ENCODE results near the gene PGM3.

PGM3 gene

DNA sequence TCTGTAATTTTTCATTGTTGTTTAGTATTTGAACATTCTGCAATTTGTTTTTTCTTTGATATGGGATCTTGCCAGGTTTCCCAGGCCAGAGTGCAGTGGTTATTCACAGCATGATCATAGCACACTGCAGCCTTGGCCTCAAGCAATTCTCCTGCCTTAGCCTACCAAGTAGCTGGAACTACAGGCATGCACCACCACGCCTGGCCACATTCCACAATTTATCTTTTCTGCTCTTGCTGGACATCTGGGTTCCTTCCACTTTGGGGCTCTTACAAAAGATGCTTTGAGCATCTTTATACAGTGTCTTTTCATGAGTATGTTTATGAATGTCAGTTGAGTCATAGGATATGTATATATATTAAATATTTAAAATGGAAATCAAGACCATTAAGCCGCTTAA lies 42.0 kb downstream of the PGM3 start:
- H3K9me3 ChIP-seq, result no peaks in the 10 kb centered on the region
- TF ChIP-seq CTCF (IDR thresholded peaks at IDR 0.05), result no peak
- DNase-seq, result no peak
- H3K4me1 ChIP-seq, result no peaks in the 10 kb centered on the region
- intact Hi-C loops (cut with DNase I; ENCODE audit: low total_unique reads), result no loop called here
- no peak overlapping the region for H3K4me3 ChIP-seq
- H3K27me3 ChIP-seq, result no peaks in the 10 kb centered on the region
- peaks cover 36 to 84% (median 49%) of the 10 kb centered on the region in 3 donors for H3K36me3 ChIP-seq
- no peak overlapping the region for H3K27ac ChIP-seq

- H3K4me3 ChIP-seq, result no peak overlapping the region
- intact Hi-C loops (cut with DNase I; ENCODE audit: low total_unique reads), result no loop called here
- H3K27ac ChIP-seq, result no peak overlapping the region
- H3K27me3 ChIP-seq, result no peaks in the 10 kb centered on the region
- no peaks in the 10 kb centered on the region for H3K4me1 ChIP-seq
- H3K9me3 ChIP-seq, result no peaks in the 10 kb centered on the region
- no peak for DNase-seq
- TF ChIP-seq CTCF (IDR thresholded peaks at IDR 0.05), result no peak
- peaks cover 53 to 86% (median 69%) of the 10 kb centered on the region in 3 donors for H3K36me3 ChIP-seq
Observed at GRCh38 chr6:83138758-83139157, 54.3 kb downstream of the PGM3 start.

DNA sequence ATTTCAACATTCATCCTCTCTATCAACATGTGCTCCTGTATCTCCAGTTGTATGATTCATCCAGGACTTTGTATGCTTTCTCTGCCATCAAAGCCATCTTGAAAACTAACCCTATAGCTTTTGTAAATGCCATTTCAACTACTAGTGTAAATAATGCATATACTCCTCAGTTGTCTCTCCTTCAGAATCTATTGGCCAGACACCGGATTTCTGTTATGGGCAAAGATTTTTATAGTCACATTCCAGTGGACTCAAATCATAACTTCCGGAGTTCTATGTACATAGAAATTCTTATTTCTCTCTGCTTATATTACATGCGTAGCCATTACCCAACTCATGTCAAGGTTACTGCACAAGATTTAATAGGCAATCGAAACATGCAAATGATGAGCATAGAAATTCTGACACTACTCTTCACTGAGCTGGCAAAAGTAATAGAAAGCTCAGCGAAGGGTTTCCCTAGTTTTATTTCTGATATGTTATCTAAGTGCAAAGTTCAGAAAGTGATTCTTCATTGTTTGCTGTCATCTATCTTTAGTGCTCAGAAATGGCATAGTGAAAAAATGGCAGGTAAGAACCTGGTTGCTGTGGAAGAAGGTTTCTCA lies 54.8 kb downstream of the PGM3 start:
- H3K27ac ChIP-seq, result no peak overlapping the region
- no peak for TF ChIP-seq CTCF (IDR thresholded peaks at IDR 0.05)
- no peaks in the 10 kb centered on the region for H3K9me3 ChIP-seq
- peaks cover 53 to 84% (median 65%) of the 10 kb centered on the region in 3 donors for H3K36me3 ChIP-seq
- intact Hi-C loops (cut with DNase I; ENCODE audit: low total_unique reads), result no loop called here
- H3K27me3 ChIP-seq, result no peaks in the 10 kb centered on the region
- DNase-seq, result no peak
- H3K4me3 ChIP-seq, result no peak overlapping the region
- no peaks in the 10 kb centered on the region for H3K4me1 ChIP-seq

DNA sequence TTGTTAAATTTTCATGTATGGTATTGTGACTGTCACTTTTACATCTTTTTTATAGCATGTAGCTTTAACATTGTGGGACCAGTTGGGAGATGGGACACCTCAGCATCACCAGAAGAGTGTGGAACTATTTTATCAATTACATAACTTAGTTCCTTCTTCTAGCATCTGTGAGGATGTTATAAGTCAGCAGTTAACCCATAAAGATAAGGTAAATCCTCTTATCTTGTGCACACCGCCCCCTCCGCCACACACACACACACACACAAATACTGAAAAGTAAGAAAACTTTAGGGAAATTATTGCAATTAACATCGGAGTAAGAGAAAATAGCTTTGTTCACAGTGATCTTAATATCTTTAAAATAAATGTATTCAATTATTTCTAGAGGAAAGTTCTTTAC lies 60.9 kb downstream of the PGM3 start:
- H3K27ac ChIP-seq, result no peak overlapping the region
- H3K36me3 ChIP-seq, result peaks cover 36 to 81% (median 66%) of the 10 kb centered on the region in 3 donors
- H3K27me3 ChIP-seq, result no peaks in the 10 kb centered on the region
- intact Hi-C loops (cut with DNase I; ENCODE audit: low total_unique reads), result no loop called here
- DNase-seq, result no peak
- no peaks in the 10 kb centered on the region for H3K9me3 ChIP-seq
- H3K4me3 ChIP-seq, result no peak overlapping the region
- H3K4me1 ChIP-seq, result no peaks in the 10 kb centered on the region
- no peak for TF ChIP-seq CTCF (IDR thresholded peaks at IDR 0.05)

DNA sequence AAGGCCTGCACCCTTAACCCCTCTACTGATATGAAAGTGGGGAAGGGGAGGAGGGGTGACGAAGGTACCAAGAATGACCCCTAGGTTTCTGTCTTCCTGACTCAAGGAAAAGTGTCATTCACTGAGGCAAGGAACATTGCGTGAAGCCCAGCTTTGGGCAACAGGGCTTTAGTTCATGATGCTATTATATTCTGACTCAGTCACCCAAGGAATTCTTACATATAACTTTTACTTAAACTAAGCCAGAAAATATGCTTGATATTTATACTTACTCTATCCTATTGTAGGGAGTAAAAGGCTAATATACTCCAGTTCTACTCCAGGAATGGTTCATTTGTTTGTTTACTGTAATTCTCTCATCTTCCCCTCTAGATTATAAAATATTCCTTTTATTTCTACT lies 65.1 kb downstream of the PGM3 start:
- Histone ChIP-seq H3K4me1 (no peaks in the 10 kb centered on the region), H3K4me3 (no peak overlapping the region), H3K9me3 (no peaks in the 10 kb centered on the region), H3K36me3 (peaks cover 55 to 92% (median 73%) of the 10 kb centered on the region in 3 donors), H3K27me3 (no peaks in the 10 kb centered on the region), H3K27ac (no peak overlapping the region)
- intact Hi-C loops (cut with DNase I; ENCODE audit: low total_unique reads), result no loop called here
- TF ChIP-seq CTCF (IDR thresholded peaks at IDR 0.05), result no peak
- DNase-seq, result no peak

- no peak for DNase-seq
- TF ChIP-seq CTCF (IDR thresholded peaks at IDR 0.05), result no peak
- no peaks in the 10 kb centered on the region for H3K9me3 ChIP-seq
- no peaks in the 10 kb centered on the region for H3K27me3 ChIP-seq
- no peak overlapping the region for H3K27ac ChIP-seq
- no peak overlapping the region for H3K4me3 ChIP-seq
- H3K4me1 ChIP-seq, result no peaks in the 10 kb centered on the region
- intact Hi-C loops (cut with DNase I; ENCODE audit: low total_unique reads), result no loop called here
- H3K36me3 ChIP-seq, result peaks cover 59 to 90% (median 70%) of the 10 kb centered on the region in 3 donors
Observed at GRCh38 chr6:83127258-83127657, 65.8 kb downstream of the PGM3 start.
